NCI-H1048 (cell line): ENCODE results near the gene GPR137.

Experiments
- DNase-seq: peaks from one replicate; lab custom pipeline; 2025; lab: John Stamatoyannopoulos, UW

The GPR137 gene

DNA sequence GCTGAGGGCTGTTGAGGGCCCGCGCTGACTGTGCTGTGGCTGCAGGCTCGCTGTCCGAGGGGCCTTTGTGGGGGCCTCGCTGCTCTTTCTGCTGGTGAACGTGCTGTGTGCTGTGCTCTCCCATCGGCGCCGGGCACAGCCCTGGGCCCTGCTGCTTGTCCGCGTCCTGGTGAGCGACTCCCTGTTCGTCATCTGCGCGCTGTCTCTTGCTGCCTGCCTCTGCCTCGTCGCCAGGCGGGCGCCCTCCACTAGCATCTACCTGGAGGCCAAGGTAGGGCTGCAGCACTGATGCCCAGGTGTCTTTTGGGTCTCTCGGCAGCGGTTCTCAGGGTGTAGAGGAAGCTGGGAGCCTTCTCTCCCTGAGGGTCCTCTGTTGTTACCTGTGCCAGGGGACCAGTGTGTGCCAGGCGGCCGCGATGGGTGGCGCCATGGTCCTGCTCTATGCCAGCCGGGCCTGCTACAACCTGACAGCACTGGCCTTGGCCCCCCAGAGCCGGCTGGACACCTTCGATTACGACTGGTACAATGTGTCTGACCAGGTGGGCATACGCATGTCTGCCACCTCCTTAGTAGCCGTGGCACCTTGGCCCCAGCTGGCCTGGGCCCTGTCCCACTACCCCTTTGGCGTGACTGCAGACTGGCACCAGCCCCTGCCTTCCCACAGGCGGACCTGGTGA is 2.2 kb downstream of the GPR137 start:
- DNase-seq = no peak

GRCh38 chr11:64288353-64288750 is 2.7 kb downstream of the GPR137 start:
- DNase-seq = no peak

DNA sequence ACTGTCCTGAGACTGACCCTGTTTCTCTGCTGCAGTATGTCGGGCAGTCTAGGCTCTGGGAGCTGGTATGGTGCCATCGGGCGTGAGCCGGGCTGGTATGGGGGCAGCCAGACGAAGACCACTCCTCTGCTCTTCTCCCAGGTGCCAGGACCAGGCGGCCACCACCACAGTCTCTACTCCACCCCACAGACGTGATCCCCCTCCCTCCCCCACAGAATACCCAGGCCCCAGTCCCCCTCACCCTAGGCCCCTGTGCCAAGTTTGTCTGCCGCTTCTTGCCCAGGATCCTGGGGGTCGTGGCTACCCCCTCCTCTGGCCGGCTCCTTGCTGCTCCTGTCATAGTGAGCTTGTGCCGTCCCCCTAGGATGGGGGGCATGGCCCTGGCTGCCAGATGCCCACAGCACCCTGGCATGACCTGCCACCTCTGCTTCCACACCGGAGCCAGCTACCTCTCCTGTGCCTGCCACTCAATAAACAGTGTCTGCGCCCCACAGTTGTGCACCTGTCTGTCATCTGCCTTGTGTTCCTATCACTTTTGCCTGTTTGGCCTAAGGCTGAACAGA is 3.4 kb downstream of the GPR137 start:
- DNase-seq = no peak

DNA sequence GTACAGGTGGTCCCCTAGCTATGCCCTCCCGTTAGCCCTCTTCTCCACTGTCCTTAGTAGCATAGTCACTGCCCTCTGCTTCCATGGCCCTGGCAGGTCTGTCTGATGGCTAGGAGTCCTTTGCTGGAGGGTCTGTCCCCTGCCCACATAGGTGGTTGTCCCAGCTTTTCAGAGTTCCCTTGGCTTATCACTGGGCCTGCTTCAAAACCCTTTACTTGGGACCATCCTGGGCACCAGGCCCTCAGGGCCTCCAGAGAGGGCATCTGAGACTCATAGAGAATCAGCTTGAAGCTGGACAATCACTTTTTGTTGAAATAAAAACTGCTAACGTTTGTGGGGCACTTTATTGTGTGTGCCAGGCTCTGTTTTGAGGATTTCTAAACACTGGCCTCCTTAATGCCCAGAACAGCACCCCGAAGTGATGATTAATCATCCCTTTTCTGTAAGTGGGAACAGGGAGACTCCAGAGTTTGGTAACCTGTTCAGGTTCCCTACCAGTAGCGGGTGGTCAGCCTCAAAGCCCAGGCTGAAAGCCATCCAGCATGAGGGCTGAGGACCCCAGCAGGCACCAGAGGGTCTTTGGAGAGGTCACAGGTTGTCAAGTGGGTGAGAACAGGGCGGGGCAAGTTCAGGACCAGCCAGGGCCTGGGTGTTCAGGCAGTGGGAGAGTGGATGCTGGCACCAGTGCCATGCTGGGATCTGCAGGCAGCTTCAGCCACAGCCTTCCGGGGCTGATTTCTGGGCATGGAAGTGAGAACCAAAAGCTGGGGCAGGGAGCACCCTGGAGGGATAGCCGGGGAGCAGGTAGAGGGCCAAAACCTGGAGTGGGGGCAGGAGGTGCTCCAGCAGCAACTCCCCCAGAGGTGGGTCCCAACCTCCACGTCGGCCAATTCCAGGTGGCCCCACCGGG is 5.0 kb downstream of the GPR137 start:
- no peak for DNase-seq

- DNase-seq = no peak
Measured at GRCh38 chr11:64291262-64291751, 5.7 kb downstream of the GPR137 start, which contains the start of gene KCNK4. KCNK4 (plus strand) TSS chr11:64291302; CDS start chr11:64293019, 1,717 bp downstream.

- no peak for DNase-seq
Measured at GRCh38 chr11:64291752-64292459, 6.3 kb downstream of the GPR137 start.

DNA sequence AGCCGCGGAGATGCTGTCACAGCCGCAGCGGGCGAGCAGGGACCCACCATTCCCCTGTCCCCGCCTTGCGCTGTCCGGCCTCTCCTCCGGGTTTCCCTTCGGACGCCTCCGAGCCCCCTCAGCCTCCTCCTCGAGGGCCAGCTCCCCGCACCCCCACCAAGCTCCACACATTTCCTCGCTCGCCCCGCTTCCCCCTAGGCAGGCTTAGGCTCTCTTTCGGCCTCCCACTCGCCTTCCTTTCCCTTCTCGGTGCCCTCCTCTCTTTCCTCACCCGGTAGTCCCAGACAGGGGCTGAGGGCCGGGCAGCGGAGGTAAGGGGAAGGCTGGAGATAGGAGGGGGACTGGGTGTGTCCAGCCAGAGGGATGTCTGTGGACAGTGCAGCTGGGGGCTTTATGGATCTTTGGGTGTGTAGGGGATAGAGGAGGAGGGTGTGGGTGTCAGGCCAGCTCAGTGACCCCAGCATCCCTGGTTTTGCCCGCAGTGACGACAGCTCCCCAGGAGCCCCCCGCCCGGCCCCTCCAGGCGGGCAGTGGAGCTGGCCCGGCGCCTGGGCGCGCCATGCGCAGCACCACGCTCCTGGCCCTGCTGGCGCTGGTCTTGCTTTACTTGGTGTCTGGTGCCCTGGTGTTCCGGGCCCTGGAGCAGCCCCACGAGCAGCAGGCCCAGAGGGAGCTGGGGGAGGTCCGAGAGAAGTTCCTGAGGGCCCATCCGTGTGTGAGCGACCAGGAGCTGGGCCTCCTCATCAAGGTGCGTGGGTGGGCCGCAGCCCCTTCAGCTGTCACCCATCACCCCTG is 7.0 kb downstream of the GPR137 start:
- no peak for DNase-seq

GRCh38 chr11:64294774-64295173 is 9.1 kb downstream of the GPR137 start:
- DNase-seq = no peak

DNA sequence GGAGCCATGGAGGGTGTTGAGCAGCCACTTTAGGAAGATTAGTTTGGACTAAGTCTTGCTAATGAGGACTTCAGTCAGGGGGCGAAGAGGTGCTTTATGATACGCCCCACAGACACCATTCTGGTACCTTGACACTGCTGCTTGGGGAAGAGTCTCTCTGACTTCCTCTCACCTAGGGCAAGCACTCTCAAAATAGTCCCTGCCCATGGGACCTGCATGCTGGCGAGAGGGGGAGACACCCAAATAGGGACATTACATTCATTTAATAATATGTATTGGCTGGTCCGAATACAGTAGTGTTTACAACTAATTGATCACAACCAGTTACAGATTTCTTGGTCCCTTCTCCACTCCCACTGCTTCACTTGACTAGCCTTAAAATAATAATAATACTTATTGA is 10.1 kb downstream of the GPR137 start:
- no peak for DNase-seq

- DNase-seq = no peak
Measured at GRCh38 chr11:64296236-64296635, 10.6 kb downstream of the GPR137 start.

DNA sequence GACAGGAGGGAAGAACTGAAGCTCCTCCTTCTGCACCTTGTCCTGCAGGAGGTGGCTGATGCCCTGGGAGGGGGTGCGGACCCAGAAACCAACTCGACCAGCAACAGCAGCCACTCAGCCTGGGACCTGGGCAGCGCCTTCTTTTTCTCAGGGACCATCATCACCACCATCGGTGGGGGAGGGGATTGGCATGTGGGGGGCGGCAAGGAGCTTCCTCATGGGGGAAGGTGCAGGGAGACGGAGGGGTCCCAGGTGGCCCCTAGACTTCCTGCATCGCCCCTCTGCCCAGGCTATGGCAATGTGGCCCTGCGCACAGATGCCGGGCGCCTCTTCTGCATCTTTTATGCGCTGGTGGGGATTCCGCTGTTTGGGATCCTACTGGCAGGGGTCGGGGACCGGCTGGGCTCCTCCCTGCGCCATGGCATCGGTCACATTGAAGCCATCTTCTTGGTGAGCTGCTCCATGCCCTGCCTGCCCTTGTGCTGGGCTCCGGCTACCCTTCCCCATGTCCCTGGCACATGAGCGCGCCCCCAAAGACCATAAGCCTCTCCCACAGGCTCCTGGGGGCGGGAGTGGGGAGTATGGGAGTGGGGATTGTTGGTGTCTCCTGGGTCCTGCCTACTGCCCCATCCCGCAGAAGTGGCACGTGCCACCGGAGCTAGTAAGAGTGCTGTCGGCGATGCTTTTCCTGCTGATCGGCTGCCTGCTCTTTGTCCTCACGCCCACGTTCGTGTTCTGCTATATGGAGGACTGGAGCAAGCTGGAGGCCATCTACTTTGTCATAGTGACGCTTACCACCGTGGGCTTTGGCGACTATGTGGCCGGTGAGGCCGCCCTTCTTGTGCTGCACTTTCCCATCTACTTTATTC is 11.4 kb downstream of the GPR137 start:
- no peak for DNase-seq

- DNase-seq = no peak
Measured at GRCh38 chr11:64297699-64298358, 12.2 kb downstream of the GPR137 start.

DNA sequence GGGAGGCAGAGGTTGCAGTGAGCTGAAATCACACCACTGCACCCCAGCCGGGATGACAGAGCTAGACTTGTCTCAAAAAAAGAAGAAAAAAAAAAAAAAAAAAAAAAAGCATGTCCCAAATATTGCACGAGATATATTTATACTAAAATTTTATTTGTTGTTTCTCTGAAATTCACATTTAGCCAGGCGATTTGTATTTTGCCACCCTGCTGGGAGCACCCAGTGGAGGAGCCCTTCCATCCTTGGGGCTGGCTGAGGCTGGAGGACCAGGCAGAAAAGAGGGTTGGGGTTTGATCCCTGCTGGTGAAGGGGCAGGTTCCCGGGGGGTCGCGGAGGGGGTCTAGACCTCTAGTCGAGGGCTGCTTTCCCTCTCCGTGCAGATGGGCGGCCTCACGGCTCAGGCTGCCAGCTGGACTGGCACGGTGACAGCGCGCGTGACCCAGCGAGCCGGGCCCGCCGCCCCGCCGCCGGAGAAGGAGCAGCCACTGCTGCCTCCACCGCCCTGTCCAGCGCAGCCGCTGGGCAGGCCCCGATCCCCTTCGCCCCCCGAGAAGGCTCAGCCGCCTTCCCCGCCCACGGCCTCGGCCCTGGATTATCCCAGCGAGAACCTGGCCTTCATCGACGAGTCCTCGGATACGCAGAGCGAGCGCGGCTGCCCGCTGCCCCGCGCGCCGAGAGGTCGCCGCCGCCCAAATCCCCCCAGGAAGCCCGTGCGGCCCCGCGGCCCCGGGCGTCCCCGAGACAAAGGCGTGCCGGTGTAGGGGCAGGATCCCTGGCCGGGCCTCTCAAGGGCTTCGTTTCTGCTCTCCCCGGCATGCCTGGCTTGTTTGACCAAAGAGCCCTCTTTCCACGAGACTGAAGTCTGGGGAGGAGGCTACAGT is 13.6 kb downstream of the GPR137 start:
- no peak for DNase-seq

GRCh38 chr11:64299847-64300648 is 14.4 kb downstream of the GPR137 start, which contains the start of gene CATSPERZ:
CATSPERZ (plus strand) TSS chr11:64300358; CDS start chr11:64300411, 53 bp downstream.
- DNase-seq = no peak

DNA sequence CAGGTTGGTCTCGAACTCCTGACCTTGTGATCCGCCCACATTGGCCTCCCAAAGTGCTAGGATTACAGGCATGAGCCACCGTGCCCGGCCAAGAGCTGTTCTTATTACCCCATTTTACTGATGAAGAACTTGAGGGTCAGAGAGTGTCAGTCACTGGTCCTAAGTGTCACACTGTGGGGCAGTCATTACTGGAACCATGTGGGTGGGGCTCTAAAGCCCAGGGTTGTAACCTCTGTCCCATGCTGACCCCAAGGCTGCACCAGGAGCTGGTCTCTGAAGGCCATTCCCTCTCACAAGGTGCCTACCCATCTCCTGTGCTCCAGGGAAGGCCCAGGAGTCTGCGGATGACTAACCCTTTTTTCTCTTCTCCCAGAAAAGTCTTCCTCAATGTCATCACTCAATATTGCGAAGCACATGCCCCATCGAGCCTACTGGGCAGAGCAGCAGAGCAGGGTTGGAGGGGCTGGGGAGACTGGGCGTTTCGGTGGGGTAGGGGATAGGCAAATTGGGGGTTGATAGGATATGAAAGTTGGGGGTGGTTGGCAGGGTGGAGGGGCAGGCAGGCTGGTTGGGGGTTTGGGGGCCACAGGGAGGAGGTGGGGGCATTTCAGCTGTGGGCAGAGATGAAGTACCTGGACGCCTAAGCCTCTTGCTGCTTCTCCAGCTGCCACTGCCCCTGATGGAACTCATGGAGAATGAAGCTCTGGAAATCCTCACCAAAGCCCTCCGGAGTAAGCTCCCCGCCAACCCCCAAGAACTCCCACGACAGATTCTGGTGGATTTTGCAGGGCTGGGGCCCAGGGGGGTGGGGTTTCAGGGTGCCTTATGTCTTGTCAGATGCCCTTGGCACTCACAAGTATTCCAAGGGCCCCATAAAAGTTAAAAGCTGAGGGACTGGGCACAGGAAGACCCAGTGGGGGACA is 17.7 kb downstream of the GPR137 start:
- DNase-seq = no peak

GRCh38 chr11:64304032-64304315 is 18.3 kb downstream of the GPR137 start:
- DNase-seq = no peak
